Non-pigmented ciliary epithelial cell (primary cell): ENCODE measurements around the gene BIN1.

Experiments used
- DNase-seq: peaks from one replicate; pipeline ENCODE4 v3.0.0-alpha.2; 2010; ENCODE audit warnings: low read depth

BIN1 gene

GRCh38 chr2:127090281-127091120, 16.5 kb downstream of the BIN1 start:
- no peak for DNase-seq

- no peak for DNase-seq
These were observed 17.3 kb downstream of the BIN1 start for GRCh38 chr2:127089478-127090235.

GRCh38 chr2:127088706-127089105, 18.2 kb downstream of the BIN1 start:
- no peak for DNase-seq

- no peak for DNase-seq
These were observed 19.0 kb downstream of the BIN1 start for GRCh38 chr2:127087791-127088495.

GRCh38 chr2:127086990-127087790, 19.8 kb downstream of the BIN1 start:
- peak; percentile 40 for DNase-seq

- no peak for DNase-seq
These were observed 21.7 kb downstream of the BIN1 start for GRCh38 chr2:127085317-127085681.

- DNase-seq, result no peak
These were observed 22.2 kb downstream of the BIN1 start for GRCh38 chr2:127084611-127085316.

GRCh38 chr2:127083819-127084503, 23.0 kb downstream of the BIN1 start:
- no peak for DNase-seq

GRCh38 chr2:127082974-127083373, 24.0 kb downstream of the BIN1 start:
- no peak for DNase-seq

GRCh38 chr2:127081826-127082633, 24.9 kb downstream of the BIN1 start:
- DNase-seq, result no peak

GRCh38 chr2:127080938-127081755, 25.8 kb downstream of the BIN1 start:
- no peak for DNase-seq

GRCh38 chr2:127080226-127080937, 26.6 kb downstream of the BIN1 start:
- DNase-seq, result no peak

GRCh38 chr2:127079358-127079920, 27.5 kb downstream of the BIN1 start:
- no peak for DNase-seq

GRCh38 chr2:127078666-127079270, 28.2 kb downstream of the BIN1 start:
- DNase-seq, result no peak

GRCh38 chr2:127078028-127078427, 28.9 kb downstream of the BIN1 start:
- DNase-seq, result no peak

- DNase-seq, result no peak
These were observed 30.0 kb downstream of the BIN1 start for GRCh38 chr2:127076924-127077323.

- no peak for DNase-seq
These were observed 30.7 kb downstream of the BIN1 start for GRCh38 chr2:127076290-127076689.
